Parathyroid adenoma (tissue), 2 donors: ENCODE results near the gene CITED1.

Source experiments
- H2AFZ ChIP-seq: fragments of 300-600 bp; sonication (generic); one replicate; pipeline ENCODE4 v1.7.0; 2017; ENCODE audit warnings: antibody characterized with exemption, mild to moderate bottlenecking
- H3K27ac ChIP-seq: fragments of 300-600 bp; sonication (generic); one replicate; pipeline ENCODE4 v1.7.0; 2017
- H3K27me3 ChIP-seq: fragments of 300-600 bp; sonication (generic); one replicate; pipeline ENCODE4 v1.7.0; 2017; ENCODE audit warnings: low read length; ENCODE audit not compliant: control insufficient read depth, insufficient read depth
- H3K36me3 ChIP-seq: fragments of 300-600 bp; sonication (generic); one replicate; pipeline ENCODE4 v1.7.0; 2017; ENCODE audit warnings: low read length; ENCODE audit not compliant: control insufficient read depth, insufficient read depth
- H3K4me1 ChIP-seq: fragments of 300-600 bp; sonication (generic); one replicate; pipeline ENCODE4 v1.7.0; 2017; ENCODE audit warnings: control low read depth
- H3K4me2 ChIP-seq: fragments of 300-600 bp; sonication (generic); one replicate; pipeline ENCODE4 v1.7.0; 2017; ENCODE audit warnings: low read length
- H3K4me3 ChIP-seq: fragments of 300-600 bp; sonication (generic); one replicate; pipeline ENCODE4 v1.7.0; 2017; ENCODE audit warnings: low read depth, low read length
- H3K79me2 ChIP-seq: fragments of 300-600 bp; sonication (generic); one replicate; pipeline ENCODE4 v1.7.0; 2017; ENCODE audit warnings: control low read depth
- H3K9ac ChIP-seq: fragments of 300-600 bp; sonication (generic); one replicate; pipeline ENCODE4 v1.7.0; 2017; ENCODE audit warnings: mild to moderate bottlenecking
- H3K9me3 ChIP-seq: fragments of 300-600 bp; sonication (generic); one replicate; pipeline ENCODE4 v1.7.0; 2017; ENCODE audit warnings: low read length; ENCODE audit not compliant: control insufficient read depth
- CTCF ChIP-seq: fragments of 300-600 bp; sonication (generic); IDR thresholded peaks from one replicate; pipeline ENCODE4 v1.7.0; 2017; ENCODE audit warnings: antibody characterized with exemption, mild to moderate bottlenecking
- donor health status: primary hyperparathyroidism.

CITED1 gene

GRCh38 chrX:72258174-72258573 lies 47.5 kb downstream of the CITED1 start:
- no peak for TF ChIP-seq CTCF

DNA sequence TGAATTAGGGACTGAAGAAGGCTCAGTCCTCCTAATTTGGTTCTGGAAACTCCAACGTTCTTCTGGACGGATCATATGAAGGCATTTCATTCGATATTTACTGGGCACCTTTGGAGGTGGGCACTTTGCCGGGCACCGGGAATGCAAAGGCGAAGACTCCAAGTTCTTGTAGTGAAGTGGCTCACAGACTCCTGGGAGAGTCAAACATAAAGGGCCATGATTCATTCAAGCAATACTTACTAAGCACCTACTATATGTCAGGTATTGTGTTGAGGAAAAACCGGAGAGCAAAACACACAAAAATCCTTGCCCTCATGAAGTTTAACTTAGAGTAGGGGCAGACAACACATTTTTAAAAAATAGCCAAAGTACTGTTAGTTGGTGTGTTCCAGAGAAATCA lies 49.9 kb downstream of the CITED1 start:
- Histone ChIP-seq H3K4me3 (no peak overlapping the region), H3K4me1 (no peaks in the 10 kb centered on the region), H3K9me3 (no peaks in the 10 kb centered on the region), H3K36me3 (no peaks in the 10 kb centered on the region), H3K79me2 (no peaks in the 10 kb centered on the region), H3K4me2 (no peak overlapping the region), H3K27ac (no peak overlapping the region), H2AFZ (peak overlapping the region; percentile 87), H3K27me3 (no peaks in the 10 kb centered on the region), H3K9ac (no peak overlapping the region)
- TF ChIP-seq CTCF, result no peak

More at GRCh38 chrX:72258174-72258573, 47.5 kb downstream of the CITED1 start:
- Histone ChIP-seq H3K36me3 (no peaks in the 10 kb centered on the region), H2AFZ (no peak overlapping the region), H3K9me3 (no peaks in the 10 kb centered on the region), H3K4me3 (no peak overlapping the region), H3K9ac (no peak overlapping the region), H3K27me3 (no peaks in the 10 kb centered on the region), H3K4me1 (peaks cover 12% of the 10 kb centered on the region), H3K27ac (no peak overlapping the region), H3K79me2 (no peaks in the 10 kb centered on the region), H3K4me2 (no peak overlapping the region)

- no peak for TF ChIP-seq CTCF
- Histone ChIP-seq H3K36me3 (no peaks in the 10 kb centered on the region), H3K4me2 (no peak overlapping the region), H3K79me2 (no peaks in the 10 kb centered on the region), H3K9me3 (no peaks in the 10 kb centered on the region), H3K4me3 (no peak overlapping the region), H2AFZ (peak overlapping the region; percentile 87), H3K27me3 (no peaks in the 10 kb centered on the region), H3K27ac (no peak overlapping the region), H3K9ac (no peak overlapping the region), H3K4me1 (no peaks in the 10 kb centered on the region)
Measured at GRCh38 chrX:72255445-72255844, 50.3 kb downstream of the CITED1 start.

- no peak overlapping the region for H3K27ac ChIP-seq
- no peak overlapping the region for H3K4me2 ChIP-seq
- no peaks in the 10 kb centered on the region for H3K36me3 ChIP-seq
- no peak overlapping the region for H2AFZ ChIP-seq
- H3K4me1 ChIP-seq, result no peaks in the 10 kb centered on the region
- no peak for TF ChIP-seq CTCF
- no peaks in the 10 kb centered on the region for H3K27me3 ChIP-seq
- no peak overlapping the region for H3K9ac ChIP-seq
- H3K9me3 ChIP-seq, result no peaks in the 10 kb centered on the region
- H3K79me2 ChIP-seq, result no peaks in the 10 kb centered on the region
- no peak overlapping the region for H3K4me3 ChIP-seq
Measured at GRCh38 chrX:72254816-72255215, 50.9 kb downstream of the CITED1 start.

GRCh38 chrX:72253686-72254085 lies 52.0 kb downstream of the CITED1 start:
- Histone ChIP-seq H3K4me3 (no peak overlapping the region), H2AFZ (no peak overlapping the region), H3K79me2 (no peaks in the 10 kb centered on the region), H3K4me1 (no peaks in the 10 kb centered on the region), H3K9ac (no peak overlapping the region), H3K9me3 (no peaks in the 10 kb centered on the region), H3K4me2 (no peak overlapping the region), H3K36me3 (no peaks in the 10 kb centered on the region), H3K27me3 (no peaks in the 10 kb centered on the region), H3K27ac (no peak overlapping the region)
- no peak for TF ChIP-seq CTCF
